ENCODE measurements around the gene PHRF1. TPM values are rescaled to one million over a fixed set of nuclear protein-coding genes. Genes with fewer than 3 reads are reported as not detected.

The PHRF1 gene
- total and polyA plus RNA-seq, 9 of the 15 experiments (the other 6 are each of a cell fraction or from before 2014, with no cell fraction given) = 0.07 to 37.2 (median 7.7) TPM

GRCh38 chr11:568306-569157 lies 7.7 kb upstream of the PHRF1 start (continued):
- TF ChIP-seq SOX6 (IDR thresholded peaks at IDR 0.05) (no peak), THAP12 (CRISPR knock-in tag; IDR thresholded peaks at IDR 0.05) (peak; percentile 24; the same call in 1 of the 2 replicates), ZHX1 (conservative IDR thresholded peaks at IDR 0.05; ENCODE audit: low read length) (no peak), HCFC1 (IDR thresholded peaks at IDR 0.05; ENCODE audit: low read depth, low read length) (peak; percentile 9), SMC3 (conservative IDR thresholded peaks at IDR 0.05; ENCODE audit: insufficient read depth, low read depth, low read length) (no peak), CXXC5 (CRISPR knock-in tag; IDR thresholded peaks at IDR 0.05) (peak; percentile 97), TFAP4 (CRISPR knock-in tag; IDR thresholded peaks at IDR 0.05; ENCODE audit: borderline replicate concordance) (peak; percentile 33; the same call in 1 of the 2 replicates), ELK3 (CRISPR knock-in tag; IDR thresholded peaks at IDR 0.05) (no peak), ZNF77 (CRISPR knock-in tag; IDR thresholded peaks at IDR 0.05) (no peak), SP2 (IDR thresholded peaks at IDR 0.05; ENCODE audit: extremely low read depth, low read depth, low read length, poor library complexity, severe bottlenecking) (peak; percentile 39), PBX2 (CRISPR knock-in tag; IDR thresholded peaks at IDR 0.05; ENCODE audit: low read depth) (no peak), PBX2 (tag; conservative IDR thresholded peaks at IDR 0.05; ENCODE audit: low read depth) (no peak), ZNF212 (CRISPR knock-in tag; IDR thresholded peaks at IDR 0.05) (no peak), ZNF586 (CRISPR knock-in tag; conservative IDR thresholded peaks at IDR 0.05) (no peak), TAF1 (IDR thresholded peaks at IDR 0.05; ENCODE audit: control insufficient read depth, extremely low read depth, insufficient read depth, low read length, severe bottlenecking) (peak; percentile 27), DIDO1 (tag; IDR thresholded peaks at IDR 0.05; ENCODE audit: low read depth) (no peak), KDM2B (CRISPR knock-in tag; IDR thresholded peaks at IDR 0.05) (no peak)

Data from K562 (cell line).